Transverse colon (tissue), 4 donors: Measurements from ENCODE around the gene LST1. TPM values are rescaled to one million over a fixed set of nuclear protein-coding genes. Genes with fewer than 3 reads are reported as not detected.

ENCODE experiments used
- DNase-seq: peaks from one replicate; pipeline ENCODE4 v3.0.0-alpha.2; 2019
- H3K27ac ChIP-seq, 4 donors: fragments of 200-600 bp; sonication (generic); 2 replicates each; pipeline ENCODE4 v1.5.1; 2016 to 2018; ENCODE audit warnings: inconsistent platforms in 4 of 4
- H3K27me3 ChIP-seq: fragments of 200-600 bp; sonication (generic); 2 replicates; pipeline ENCODE4 v1.5.1; 2017; ENCODE audit warnings: inconsistent platforms
- H3K36me3 ChIP-seq, 4 donors: fragments of 200-600 bp; sonication (generic); 2 replicates each; pipeline ENCODE4 v1.5.1; 2017 to 2019; ENCODE audit warnings: inconsistent platforms in 4 of 4
- H3K4me1 ChIP-seq, 4 donors: fragments of 200-600 bp; sonication (generic); 2 replicates each; pipeline ENCODE4 v1.5.1; 2017 to 2020; ENCODE audit warnings: inconsistent platforms in 4 of 4
- H3K4me3 ChIP-seq, 4 donors: fragments of 200-600 bp; sonication (generic); 1 replicate in 1 of 4; 2 replicates in 3 of 4; pipeline versions ENCODE4 v1.5.1 to v1.6.1; 2017 to 2019; ENCODE audit warnings: inconsistent platforms in 4 of 4
- H3K9me3 ChIP-seq, 2 donors: fragments of 200-600 bp; sonication (generic); 2 replicates each; pipeline ENCODE4 v1.5.1; 2017 to 2019; ENCODE audit warnings: inconsistent platforms in 2 of 2
- EP300 ChIP-seq: sonication (generic); formaldehyde crosslinking; IDR thresholded peaks from one replicate; pipeline ENCODE4 v1.6.1; 2017; ENCODE audit warnings: antibody characterized with exemption, low read depth
- POLR2A ChIP-seq: fragments of 450-650 bp; IDR thresholded peaks from one replicate; pipeline ENCODE4 v1.6.1; 2016; ENCODE audit warnings: antibody characterized with exemption, mild to moderate bottlenecking, moderate library complexity
- POLR2AphosphoS5 ChIP-seq, 3 donors: sonication (generic); formaldehyde crosslinking; IDR thresholded peaks; one replicate each; pipeline ENCODE4 v1.6.1; 2016; ENCODE audit warnings: antibody characterized with exemption in 3 of 3
- WGBS, 2 donors: methylation state at CpG; one replicate each; pipeline ENCODE4 v1.1.5; 2018; ENCODE audit warnings: low coverage in 1 of 2; 5-methylcytosine and 5-hydroxymethylcytosine counted together
- in situ Hi-C, 4 donors: fragments of 200-750 bp; cut with MboI; loops; one replicate each; pipeline versions ENCODE4 v1.15.0 to v1.15.1; 2017; ENCODE audit warnings: low sequenced_read_pairs in 3 of 4, low pct_ligation_motif_present in 1 of 4, low pct_unique_long_range_greater_than_20kb in 1 of 4
- intact Hi-C: fragments of 100-400 bp; cut with DNase I; formaldehyde crosslinking; loops from one replicate; pipeline ENCODE4 v1.15.1; 2023; ENCODE audit warnings: low total_unique reads
- small RNA-seq, 4 donors: library from RNA; depleted of rRNA; stranded (forward); fragments of <200 nt; gene quantifications; one replicate each; pipeline ENCODE3, GENCODE V24; 2016
- total RNA-seq, 4 donors: library from RNA; depleted of rRNA; stranded (reverse); fragments of >200 nt; gene quantifications; one replicate each; pipeline ENCODE4 v1.1.0, GENCODE V29; 2016
- TF ChIP-seq, protein P1 (sequence below), 5 experiments: fragments of 200-600 bp in 3 of 5; fragments of 450-650 bp in 2 of 5; sonication (generic) in 3 of 5; IDR thresholded peaks; 1 replicate in 2 of 5; 2 replicates in 3 of 5; pipeline ENCODE4 v1.5.1; 2016 to 2017; ENCODE audit warnings: antibody characterized with exemption in 5 of 5, inconsistent platforms in 3 of 5, mild to moderate bottlenecking in 2 of 5, moderate library complexity in 1 of 5

The LST1 gene
- total RNA-seq, 4 donors from 2014 or later, result 1.1 to 7.6 (median 1.9) TPM; not detected in 1

- H3K4me1 ChIP-seq, result no peaks in the 10 kb centered on the region
- in situ Hi-C loops, result no loop called here
- H3K9me3 ChIP-seq, result no peaks in the 10 kb centered on the region
- TF ChIP-seq, protein P1, sequence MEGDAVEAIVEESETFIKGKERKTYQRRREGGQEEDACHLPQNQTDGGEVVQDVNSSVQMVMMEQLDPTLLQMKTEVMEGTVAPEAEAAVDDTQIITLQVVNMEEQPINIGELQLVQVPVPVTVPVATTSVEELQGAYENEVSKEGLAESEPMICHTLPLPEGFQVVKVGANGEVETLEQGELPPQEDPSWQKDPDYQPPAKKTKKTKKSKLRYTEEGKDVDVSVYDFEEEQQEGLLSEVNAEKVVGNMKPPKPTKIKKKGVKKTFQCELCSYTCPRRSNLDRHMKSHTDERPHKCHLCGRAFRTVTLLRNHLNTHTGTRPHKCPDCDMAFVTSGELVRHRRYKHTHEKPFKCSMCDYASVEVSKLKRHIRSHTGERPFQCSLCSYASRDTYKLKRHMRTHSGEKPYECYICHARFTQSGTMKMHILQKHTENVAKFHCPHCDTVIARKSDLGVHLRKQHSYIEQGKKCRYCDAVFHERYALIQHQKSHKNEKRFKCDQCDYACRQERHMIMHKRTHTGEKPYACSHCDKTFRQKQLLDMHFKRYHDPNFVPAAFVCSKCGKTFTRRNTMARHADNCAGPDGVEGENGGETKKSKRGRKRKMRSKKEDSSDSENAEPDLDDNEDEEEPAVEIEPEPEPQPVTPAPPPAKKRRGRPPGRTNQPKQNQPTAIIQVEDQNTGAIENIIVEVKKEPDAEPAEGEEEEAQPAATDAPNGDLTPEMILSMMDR (IDR thresholded peaks at IDR 0.05), result no peak
- no peak for TF ChIP-seq POLR2A
- no peak for TF ChIP-seq EP300
- no peak for TF ChIP-seq POLR2AphosphoS5 (IDR thresholded peaks at IDR 0.05)
- 80 to 85% methylated on average over 2 to 11 of the region's 11 CpGs for WGBS, 2 donors
- DNase-seq, result no peak
- H3K27me3 ChIP-seq, result no peaks in the 10 kb centered on the region
- H3K4me3 ChIP-seq, result no peak overlapping the region
- intact Hi-C loops, result no loop called here
- no peak overlapping the region for H3K27ac ChIP-seq
- peaks cover 0 to 71% (median 35%) of the 10 kb centered on the region in 4 donors for H3K36me3 ChIP-seq
Measured at GRCh38 chr6:31634969-31635575, 49.0 kb downstream of the LST1 start.

DNA sequence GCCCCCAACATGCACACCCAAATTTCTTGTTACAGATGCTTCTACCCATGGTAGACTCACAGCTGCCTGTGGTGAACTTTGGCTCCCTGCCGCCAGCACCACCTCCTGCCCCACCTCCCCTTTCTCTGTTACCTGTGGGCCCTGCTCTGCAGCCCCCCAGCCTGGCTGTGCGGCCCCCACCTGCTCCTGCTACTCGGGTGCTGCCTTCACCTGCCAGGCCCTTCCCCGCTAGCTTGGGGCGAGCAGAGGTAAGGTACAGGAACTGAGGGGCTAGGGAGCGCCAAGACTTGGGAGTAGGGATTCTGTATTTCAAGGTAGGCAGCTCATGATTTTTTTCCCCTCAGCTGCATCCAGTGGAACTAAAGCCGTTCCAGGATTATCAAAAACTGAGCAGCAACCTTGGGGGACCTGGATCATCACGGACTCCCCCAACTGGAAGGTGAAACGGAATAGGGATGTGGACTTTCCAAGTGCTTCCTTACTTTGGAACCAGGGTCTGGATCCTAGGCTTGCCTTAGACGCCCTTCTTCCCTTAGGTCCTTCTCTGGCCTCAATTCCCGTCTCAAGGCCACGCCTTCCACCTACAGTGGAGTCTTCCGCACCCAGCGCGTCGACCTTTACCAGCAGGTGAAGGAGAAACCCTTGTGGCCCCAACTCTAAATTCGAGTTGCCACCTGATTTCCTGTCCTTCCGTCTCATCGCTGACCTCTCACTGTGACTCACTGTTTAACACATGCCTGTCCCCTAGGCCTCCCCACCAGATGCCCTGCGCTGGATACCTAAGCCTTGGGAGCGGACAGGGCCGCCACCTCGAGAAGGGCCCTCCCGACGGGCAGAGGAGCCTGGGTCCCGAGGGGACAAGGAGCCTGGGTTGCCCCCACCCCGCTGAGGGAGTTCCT lies 50.9 kb downstream of the LST1 start:
- no peaks in the 10 kb centered on the region for H3K9me3 ChIP-seq
- H3K4me3 ChIP-seq, result no peak overlapping the region
- no peak for DNase-seq
- H3K36me3 ChIP-seq, result peaks cover 0 to 73% (median 39%) of the 10 kb centered on the region in 4 donors
- in situ Hi-C loops (no loop called here), intact Hi-C loops (no loop called here)
- H3K27me3 ChIP-seq, result no peaks in the 10 kb centered on the region
- no peaks in the 10 kb centered on the region for H3K4me1 ChIP-seq
- no peak overlapping the region for H3K27ac ChIP-seq
- TF ChIP-seq POLR2A (no peak), POLR2AphosphoS5 (IDR thresholded peaks at IDR 0.05) (no peak), EP300 (no peak)
- TF ChIP-seq, protein P1 (IDR thresholded peaks at IDR 0.05), result no peak
- 80 to 87% methylated on average over 3 to 25 of the region's 27 CpGs for WGBS, 2 donors

Small RNAs within 50 kb of the gene (small RNA-seq; reads per million reads assigned to genes)
- gene MIR6832, result 0 reads per million in 4 donors
- gene SNORA38, result 5.0 to 12.6 (median 10.6) reads per million in 4 donors
- gene SNORD117, result 96.4 to 472 (median 126) reads per million in 4 donors
- 0 reads per million in 4 donors for gene SNORD84
- 0 reads per million in 4 donors for gene UQCRHP1

Other genes with a start within 250 kb of the LST1 start
- gene HLA-B, start 229.1 kb upstream of the LST1 start, total RNA-seq, result 1,000 to 10,000 TPM in 3 of 4 donors, 100 to 1,000 TPM in 1; 915 to 3,432 (median 2,814) TPM
- gene MICA, start 182.7 kb upstream of the LST1 start, total RNA-seq, result 10 to 100 TPM in 3 of 4 donors, 1 to 10 TPM in 1; 7.8 to 45.3 (median 19.9) TPM
- 1 to 10 TPM; 1.4 to 9.7 (median 4.0) TPM for gene MICB, start 88.1 kb upstream of the LST1 start, total RNA-seq
- not detected for gene MCCD1, start 57.3 kb upstream of the LST1 start, total RNA-seq
- gene DDX39B, start 44.3 kb upstream of the LST1 start, total RNA-seq, result 100 to 1,000 TPM; 147 to 519 (median 271) TPM
- under 1 TPM in 2 of 4 donors, not detected in 2; 0.82 to 0.95 TPM for gene ATP6V1G2, start 39.7 kb upstream of the LST1 start, total RNA-seq
- 10 to 100 TPM; 13.7 to 29.5 (median 22.9) TPM for gene NFKBIL1, start 38.7 kb upstream of the LST1 start, total RNA-seq
- not detected for gene LTA, start 14.0 kb upstream of the LST1 start, total RNA-seq
- gene TNF, start 10.7 kb upstream of the LST1 start, total RNA-seq, result 1 to 10 TPM in 1 of 4 donors, under 1 TPM in 1, not detected in 2; 0.41 to 1.1 TPM
- gene LTB, start 3.9 kb upstream of the LST1 start, total RNA-seq, result 10 to 100 TPM in 1 of 4 donors, 1 to 10 TPM in 1, not detected in 2; 7.6 to 34.8 TPM
- not detected for gene NCR3, start 6.7 kb downstream of the LST1 start, total RNA-seq
- gene AIF1, start 29.0 kb downstream of the LST1 start, total RNA-seq, result 10 to 100 TPM in 2 of 4 donors, 1 to 10 TPM in 1, not detected in 1; 9.4 to 19.5 (median 17.3) TPM
- gene PRRC2A, start 34.4 kb downstream of the LST1 start, total RNA-seq, result 100 to 1,000 TPM in 1 of 4 donors, 10 to 100 TPM in 3; 63.9 to 138 (median 85.8) TPM
- 100 to 1,000 TPM; 221 to 310 (median 231) TPM for gene BAG6, start 66.4 kb downstream of the LST1 start, total RNA-seq
- 1 to 10 TPM in 2 of 4 donors, not detected in 2; 2.2 to 5.5 TPM for gene APOM, start 69.6 kb downstream of the LST1 start, total RNA-seq
- gene C6orf47, start 74.5 kb downstream of the LST1 start, total RNA-seq, result 10 to 100 TPM; 18.7 to 45.7 (median 25.2) TPM
- 10 to 100 TPM in 3 of 4 donors, 1 to 10 TPM in 1; 2.4 to 32.9 (median 23.2) TPM for gene GPANK1, start 78.7 kb downstream of the LST1 start, total RNA-seq
- gene CSNK2B, start 79.8 kb downstream of the LST1 start, total RNA-seq, result 100 to 1,000 TPM; 182 to 231 (median 210) TPM
- 10 to 100 TPM in 2 of 4 donors, 1 to 10 TPM in 2; 2.4 to 21.3 (median 10.3) TPM for gene LY6G5B, start 83.7 kb downstream of the LST1 start, total RNA-seq
- 1 to 10 TPM in 1 of 4 donors, under 1 TPM in 1, not detected in 2; 0.95 to 2.2 TPM for gene LY6G5C, start 94.8 kb downstream of the LST1 start, total RNA-seq
- gene ABHD16A, start 117.0 kb downstream of the LST1 start, total RNA-seq, result 10 to 100 TPM; 45.4 to 72.8 (median 67.4) TPM
- not detected for gene LY6G6F, start 120.6 kb downstream of the LST1 start, total RNA-seq
- gene LY6G6D, start 129.1 kb downstream of the LST1 start, total RNA-seq, result not detected
- not detected for gene LY6G6C, start 135.5 kb downstream of the LST1 start, total RNA-seq
- under 1 TPM in 1 of 4 donors, not detected in 3; 0.16 TPM for gene MPIG6B, start 137.1 kb downstream of the LST1 start, total RNA-seq
- 100 to 1,000 TPM in 3 of 4 donors, 10 to 100 TPM in 1; 78.3 to 148 (median 107) TPM for gene DDAH2, start 143.0 kb downstream of the LST1 start, total RNA-seq
- gene CLIC1, start 150.3 kb downstream of the LST1 start, total RNA-seq, result 100 to 1,000 TPM; 253 to 375 (median 362) TPM
- 100 to 1,000 TPM in 1 of 4 donors, 10 to 100 TPM in 3; 16.5 to 159 (median 43.9) TPM for gene MSH5, start 153.7 kb downstream of the LST1 start, total RNA-seq
- gene SAPCD1, start 176.4 kb downstream of the LST1 start, total RNA-seq, result 10 to 100 TPM in 1 of 4 donors, 1 to 10 TPM in 1, not detected in 2; 3.3 to 11.1 TPM
- gene VWA7, start 191.1 kb downstream of the LST1 start, total RNA-seq, result 10 to 100 TPM in 2 of 4 donors, 1 to 10 TPM in 2; 7.6 to 22.1 (median 9.6) TPM
- 10 to 100 TPM; 18.0 to 54.7 (median 31.1) TPM for gene VARS1, start 209.5 kb downstream of the LST1 start, total RNA-seq
- 10 to 100 TPM; 23.5 to 43.0 (median 34.8) TPM for gene LSM2, start 220.7 kb downstream of the LST1 start, total RNA-seq
- gene HSPA1L, start 229.0 kb downstream of the LST1 start, total RNA-seq, result under 1 TPM in 2 of 4 donors, not detected in 2; 0.64 to 0.68 TPM
- 100 to 1,000 TPM; 192 to 247 (median 221) TPM for gene HSPA1A, start 229.3 kb downstream of the LST1 start, total RNA-seq
- gene HSPA1B, start 241.5 kb downstream of the LST1 start, total RNA-seq, result 100 to 1,000 TPM; 104 to 471 (median 278) TPM